HCT116 (cell line): ENCODE results near the gene FCHO1. TPM values are rescaled to one million over a fixed set of nuclear protein-coding genes. Genes with fewer than 3 reads are reported as not detected.

ENCODE experiments used
- ATAC-seq: fragments of 200-7000 bp; cut with Tn5 transposase; 2 replicates; pipeline ENCODE4 v1.9.1; 2020; ENCODE audit warnings: mild to moderate bottlenecking, moderate library complexity
- BruUV-seq: library from RNA; stranded (reverse); fragments of 400-500 nt; replicated peaks from 2 replicates; lab custom pipeline; 2021; lab: Mats Ljungman, UMichigan
- CTCF ChIA-PET: fragments of 300-600 bp; sonication (Branson Sonifier 250); formaldehyde crosslinking; loops from one replicate; lab custom pipeline; 2021; ENCODE audit warnings: antibody characterized with exemption; lab: Charles Lee
- POLR2A ChIA-PET: fragments of 300-600, 350-600 bp; sonication (Branson Sonifier 250); formaldehyde crosslinking; loops from one replicate; lab custom pipeline; 2021; ENCODE audit warnings: antibody characterized with exemption; lab: Charles Lee
- RAD21 ChIA-PET, 2 experiments: fragments of 300-600 bp; sonication (Branson Sonifier 250); formaldehyde crosslinking; loops; one replicate each; lab custom pipeline; 2023; ENCODE audit warnings: low total read pairs in 2 of 2; ENCODE audit not compliant: uncharacterized antibody in 2 of 2, unreplicated experiment in 2 of 2, low non-redundant PET in 1 of 2; lab: Charles Lee
- DNase-seq: peaks from one replicate; pipeline ENCODE4 v3.0.0-alpha.2; 2010; ENCODE audit warnings: low read depth, low spot score
- H2AFZ ChIP-seq: fragments of 200-600 bp; shearing (Covaris generic), sonication (generic); 2 replicates; pipeline ENCODE4 v1.6.1; 2017; ENCODE audit warnings: low read depth, mixed run types, mixed read lengths, antibody characterized with exemption, low read length; ENCODE audit not compliant: poor library complexity, severe bottlenecking
- H3K27ac ChIP-seq: 2 replicates; pipeline ENCODE4 v1.5.1; 2012; ENCODE audit warnings: low read depth, low read length
- H3K27me3 ChIP-seq: fragments of 200-600 bp; sonication (generic); 2 replicates; pipeline ENCODE4 v1.6.1; 2016; ENCODE audit warnings: mixed run types, low read length, mixed read lengths; ENCODE audit not compliant: insufficient read depth
- H3K36me3 ChIP-seq, 2 experiments: fragments of 200-500 bp in 1 of 2; fragments of 200-600 bp in 1 of 2; sonication (Bioruptor generic) in 1 of 2; sonication (generic) in 1 of 2; 2 replicates each; pipeline versions ENCODE4 v1.5.1 to v1.6.1; 2014 to 2016; ENCODE audit warnings: low read length in 2 of 2, inconsistent platforms in 1 of 2, mixed read lengths in 1 of 2, mixed run types in 1 of 2; ENCODE audit not compliant: insufficient read depth in 2 of 2, control insufficient read depth in 1 of 2
- H3K4me1 ChIP-seq, 2 experiments: fragments of 200-600 bp in 1 of 2; sonication (generic) in 1 of 2; 2 replicates each; pipeline versions ENCODE4 v1.5.1 to v1.6.1; 2012 to 2017; ENCODE audit warnings: low read length in 2 of 2, inconsistent platforms in 1 of 2, mild to moderate bottlenecking in 1 of 2, mixed read lengths in 1 of 2, mixed run types in 1 of 2, moderate library complexity in 1 of 2; ENCODE audit not compliant: insufficient read depth in 2 of 2, control insufficient read depth in 1 of 2
- H3K4me2 ChIP-seq: fragments of 200-600 bp; sonication (generic); 2 replicates; pipeline ENCODE4 v1.6.1; 2017; ENCODE audit warnings: mixed run types, low read length, mixed read lengths
- H3K4me3 ChIP-seq, 2 experiments: fragments of 200-600 bp in 1 of 2; sonication (generic) in 1 of 2; replicated peaks in 1 of 2; 2 replicates each; pipeline ENCODE4 v1.5.1; 2011 to 2016; ENCODE audit warnings: low read length in 2 of 2, control low read depth in 1 of 2, low read depth in 1 of 2, mild to moderate bottlenecking in 1 of 2, mixed read lengths in 1 of 2, mixed run types in 1 of 2
- H3K79me2 ChIP-seq: fragments of 200-600 bp; sonication (generic); 2 replicates; pipeline ENCODE4 v1.6.1; 2017; ENCODE audit warnings: mild to moderate bottlenecking, mixed run types, low read length, moderate library complexity, mixed read lengths; ENCODE audit not compliant: insufficient read depth
- H3K9ac ChIP-seq: fragments of 200-600 bp; sonication (generic); 2 replicates; pipeline ENCODE4 v1.6.1; 2016; ENCODE audit warnings: low read length, mixed read lengths
- H3K9me2 ChIP-seq: fragments of 200-600 bp; sonication (generic), shearing (Covaris generic); 2 replicates; pipeline ENCODE4 v1.6.1; 2017; ENCODE audit warnings: mixed run types, mild to moderate bottlenecking, moderate library complexity; ENCODE audit not compliant: insufficient read depth
- H3K9me3 ChIP-seq, 2 experiments: fragments of 200-500 bp in 1 of 2; fragments of 200-600 bp in 1 of 2; sonication (Bioruptor generic) in 1 of 2; sonication (generic) in 1 of 2; 2 replicates each; pipeline ENCODE4 v1.6.1; 2014 to 2017; ENCODE audit warnings: low read length in 2 of 2, mixed read lengths in 2 of 2, inconsistent platforms in 1 of 2, low read depth in 1 of 2, mild to moderate bottlenecking in 1 of 2, mixed run types in 1 of 2, moderate library complexity in 1 of 2; ENCODE audit not compliant: control insufficient read depth in 1 of 2, insufficient read depth in 1 of 2
- H4K20me1 ChIP-seq: fragments of 200-600 bp; sonication (generic), shearing (Covaris generic); 2 replicates; pipeline ENCODE4 v1.6.1; 2017; ENCODE audit warnings: mixed run types, mild to moderate bottlenecking, moderate library complexity; ENCODE audit not compliant: insufficient read depth
- CTCF ChIP-seq, 3 experiments: fragments of 200-600 bp in 1 of 3; sonication (generic) in 1 of 3; IDR thresholded peaks in 2 of 3; conservative IDR thresholded peaks in 1 of 3; 2 replicates each; pipeline ENCODE4 v1.5.1; 2012 to 2017; ENCODE audit warnings: low read depth in 2 of 3, low read length in 2 of 3, antibody characterized with exemption in 1 of 3, borderline replicate concordance in 1 of 3, control low read depth in 1 of 3, mild to moderate bottlenecking in 1 of 3, mixed read lengths in 1 of 3, mixed run types in 1 of 3, moderate library complexity in 1 of 3; ENCODE audit not compliant: insufficient read depth in 1 of 3
- EZH2 ChIP-seq: fragments of 200-600 bp; sonication (generic); IDR thresholded peaks from 2 replicates; pipeline ENCODE4 v1.6.1; 2017; ENCODE audit warnings: antibody characterized with exemption, mixed run types
- EZH2phosphoT487 ChIP-seq: fragments of 200-600 bp; IDR thresholded peaks from 2 replicates; pipeline ENCODE4 v1.6.1; 2018; ENCODE audit warnings: antibody characterized with exemption, borderline replicate concordance
- RAD21 ChIP-seq: IDR thresholded peaks from 2 replicates; pipeline ENCODE4 v1.6.1; 2012; ENCODE audit warnings: low read depth, mild to moderate bottlenecking
- SP1 ChIP-seq: IDR thresholded peaks from 2 replicates; pipeline ENCODE4 v1.6.1; 2012; ENCODE audit warnings: low read depth
- intact Hi-C: fragments of 100-400 bp; cut with micrococcal nuclease; formaldehyde crosslinking; loops from 2 replicates; pipeline ENCODE4 v1.10.0; 2022
- total RNA-seq: library from RNA; stranded (reverse); gene quantifications from one replicate; pipeline ENCODE4 v1.2.1, GENCODE V29; 2021; ENCODE audit not compliant: unreplicated experiment

The FCHO1 gene
- total RNA-seq, 1 experiment from 2014 or later = 28.1 TPM

GRCh38 chr19:17834350-17835181 is 83.3 kb downstream of the FCHO1 start:
- TF ChIP-seq CTCF (IDR thresholded peaks at IDR 0.05 in 2 of 3, conservative IDR thresholded peaks at IDR 0.05 in 1 of 3; ENCODE audit: borderline replicate concordance in 1 of 3, insufficient read depth in 1 of 3, low read depth in 2 of 3, low read length in 2 of 3) (peak in 2 of 3 experiments; percentile 26 to 35; a peak in 3 of 6 replicates), EZH2 (no peak), RAD21 (no peak), SP1 (no peak), EZH2phosphoT487 (no peak)
- ChIA-PET CTCF (no interaction called here), POLR2A (no interaction called here), RAD21 (no interaction called here)
- H3K27me3 ChIP-seq = no peaks in the 10 kb centered on the region
- no peaks in the 10 kb centered on the region for H3K9me2 ChIP-seq
- H3K4me1 ChIP-seq = peaks cover 12 to 33% of the 10 kb centered on the region in 2 experiments
- intact Hi-C loops = no loop called here
- no TSS peak for BruUV-seq
- DNase-seq = no peak
- no peaks in the 10 kb centered on the region for H4K20me1 ChIP-seq
- H3K27ac ChIP-seq = no peak overlapping the region
- no peaks in the 10 kb centered on the region for H3K36me3 ChIP-seq
- no peak overlapping the region for H2AFZ ChIP-seq
- H3K4me2 ChIP-seq = no peak overlapping the region
- no peaks in the 10 kb centered on the region for H3K79me2 ChIP-seq
- no peak for ATAC-seq
- H3K9ac ChIP-seq = no peak overlapping the region
- no peaks in the 10 kb centered on the region for H3K9me3 ChIP-seq
- H3K4me3 ChIP-seq = no peak overlapping the region
